Urinary bladder (tissue), 4 donors: ENCODE results near the gene CYP2B6. TPM values are rescaled to one million over a fixed set of nuclear protein-coding genes. Genes with fewer than 3 reads are reported as not detected.
"Not testable (repeated sequence)": the region's sequence is repeated elsewhere in the genome, so short reads cannot be mapped to it uniquely, and the experiment has no call there.

Source experiments
- DNase-seq: peaks from one replicate; pipeline ENCODE4 v3.0.0-alpha.2; 2015; ENCODE audit errors: extremely low spot score
- H3K27ac ChIP-seq: one replicate; pipeline ENCODE4 v1.5.1; 2013; ENCODE audit warnings: low read depth, mild to moderate bottlenecking, moderate library complexity
- H3K36me3 ChIP-seq: one replicate; pipeline ENCODE4 v1.6.1; 2013; ENCODE audit warnings: mild to moderate bottlenecking, moderate library complexity; ENCODE audit not compliant: insufficient read depth
- H3K4me1 ChIP-seq: one replicate; pipeline ENCODE4 v1.6.1; 2013; ENCODE audit warnings: mild to moderate bottlenecking, moderate library complexity; ENCODE audit not compliant: insufficient read depth
- H3K4me3 ChIP-seq: one replicate; pipeline ENCODE4 v1.5.1; 2013; ENCODE audit warnings: low read depth, low read length
- WGBS: extraction: QIAGEN DNeasy Blood & Tissue Kit; methylation state at CpG from one replicate; pipeline ENCODE4 v1.1.7; 2013; 5-methylcytosine and 5-hydroxymethylcytosine counted together
- polyA plus RNA-seq: library from polyadenylated mRNA; stranded (reverse); fragments of 200-250 nt; gene quantifications from one replicate; pipeline ENCODE4 v1.2.3, GENCODE V29; 2013
- total RNA-seq: library from RNA; depleted of rRNA; stranded (reverse); fragments of >200 nt; gene quantifications from one replicate; pipeline ENCODE4 v1.2.3, GENCODE V29; 2014
- donor health status: healthy with polysubstance abuse.
- donor health status: healthy.

The CYP2B6 gene
- total and polyA plus RNA-seq, 2 donors = 0.38 TPM; not detected in 1

DNA sequence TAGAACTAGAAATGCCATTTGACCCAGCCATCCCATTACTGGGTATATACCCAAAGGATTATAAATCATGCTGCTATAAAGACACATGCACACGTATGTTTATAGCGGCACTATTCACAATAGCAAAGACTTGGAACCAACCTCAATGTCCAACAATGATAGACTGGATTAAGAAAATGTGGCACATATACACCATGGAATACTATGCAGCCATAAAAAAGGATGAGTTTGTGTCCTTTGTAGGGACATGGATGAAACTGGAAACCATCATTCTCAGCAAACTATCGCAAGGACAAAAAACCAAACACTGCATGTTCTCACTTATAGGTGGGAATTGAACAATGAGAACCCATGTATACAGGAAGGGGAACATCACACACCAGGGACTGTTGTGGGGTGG is 23.0 kb upstream of the CYP2B6 start:
- DNase-seq = not testable (repeated sequence)
- WGBS = 95% methylated on average over 3 of the region's 3 CpGs

GRCh38 chr19:40969721-40970120 is 21.4 kb upstream of the CYP2B6 start:
- WGBS = 84% methylated on average over 4 of the region's 4 CpGs
- H3K27ac ChIP-seq, DNase-seq, H3K4me1 ChIP-seq, H3K36me3 ChIP-seq, H3K4me3 ChIP-seq: not testable (repeated sequence)

More for the DNA sequence above, 23.0 kb upstream of the CYP2B6 start:
- not testable (repeated sequence) for H3K4me1 ChIP-seq, H3K27ac ChIP-seq, H3K36me3 ChIP-seq, H3K4me3 ChIP-seq

- not testable (repeated sequence) for DNase-seq, H3K36me3 ChIP-seq
- WGBS = 79% methylated on average over 6 of the region's 6 CpGs
Measured at GRCh38 chr19:40970396-40971345, 20.4 kb upstream of the CYP2B6 start.

DNA sequence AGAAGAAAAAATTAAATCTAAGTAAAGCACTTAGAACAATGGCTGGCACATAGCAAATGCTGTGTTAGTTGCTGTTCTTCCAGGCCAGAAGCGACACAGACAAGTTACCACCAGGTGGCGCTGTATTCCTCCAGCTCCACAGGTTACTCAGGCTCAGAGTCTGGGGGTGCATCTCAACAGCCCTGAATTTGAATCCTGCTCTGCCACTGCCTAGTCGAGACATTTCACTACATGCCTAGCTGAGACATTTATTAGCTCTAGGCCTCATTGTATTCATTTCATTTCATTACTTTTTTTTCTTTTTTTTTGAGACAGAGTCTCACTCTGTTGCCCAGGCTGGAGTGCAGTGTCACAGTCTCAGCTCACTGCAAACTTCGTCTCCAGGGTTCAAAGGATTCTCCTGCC is 16.4 kb upstream of the CYP2B6 start:
- H3K4me3 ChIP-seq = no peak overlapping the region
- 30% methylated on average over 4 of the region's 4 CpGs for WGBS
- no peaks in the 10 kb centered on the region for H3K4me1 ChIP-seq
- H3K36me3 ChIP-seq = no peaks in the 10 kb centered on the region
- H3K27ac ChIP-seq = no peak overlapping the region
- no peak for DNase-seq

More at GRCh38 chr19:40970396-40971345, 20.4 kb upstream of the CYP2B6 start:
- H3K4me1 ChIP-seq, H3K27ac ChIP-seq, H3K4me3 ChIP-seq: not testable (repeated sequence)

DNA sequence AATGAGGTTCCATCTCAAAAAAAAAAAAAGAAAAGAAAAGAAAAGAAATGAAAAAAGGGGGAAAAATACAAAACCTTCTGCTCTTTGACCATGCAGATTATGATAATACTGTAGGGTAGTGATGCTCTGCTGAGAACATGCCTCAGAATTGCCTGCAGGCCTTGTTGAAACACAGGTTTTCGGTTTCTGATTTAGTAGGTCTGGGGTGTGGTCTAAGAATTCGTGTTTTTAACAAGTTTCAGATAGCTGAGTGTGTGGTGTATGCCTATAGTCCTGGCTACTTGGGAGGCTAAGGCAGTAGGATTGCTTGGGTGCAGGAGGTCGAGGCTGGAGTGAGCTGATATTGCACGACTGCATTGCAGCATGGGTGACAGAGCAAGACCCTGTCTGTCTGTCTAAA is 14.9 kb upstream of the CYP2B6 start:
- no peaks in the 10 kb centered on the region for H3K36me3 ChIP-seq
- no peak for DNase-seq
- H3K4me3 ChIP-seq = no peak overlapping the region
- 69% methylated on average over 4 of the region's 4 CpGs for WGBS
- no peak overlapping the region for H3K27ac ChIP-seq
- H3K4me1 ChIP-seq = no peaks in the 10 kb centered on the region

GRCh38 chr19:40976724-40977123 is 14.4 kb upstream of the CYP2B6 start:
- Histone ChIP-seq H3K4me3 (no peak overlapping the region), H3K4me1 (no peaks in the 10 kb centered on the region), H3K27ac (no peak overlapping the region), H3K36me3 (no peaks in the 10 kb centered on the region)
- DNase-seq = no peak
- 88% methylated on average over 4 of the region's 4 CpGs for WGBS

DNA sequence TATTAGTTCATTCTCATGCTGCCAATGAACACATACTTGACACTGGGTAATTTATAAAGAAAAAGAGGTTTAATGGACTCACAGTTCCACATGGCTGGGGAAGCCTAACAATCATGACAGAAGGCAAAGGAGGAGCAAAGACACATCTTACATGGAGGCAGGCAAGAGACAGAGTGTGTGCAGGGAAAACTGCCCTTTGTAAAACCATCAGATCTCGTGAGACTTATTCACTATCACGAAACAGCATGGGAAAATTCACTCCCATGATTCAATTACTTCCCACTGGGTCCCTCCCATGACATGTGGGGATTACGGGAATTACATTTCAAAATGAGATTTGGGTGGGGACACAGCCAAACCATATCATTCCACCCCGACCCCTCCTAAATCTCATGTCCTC is 11.3 kb upstream of the CYP2B6 start:
- not testable (repeated sequence) for H3K36me3 ChIP-seq, H3K4me3 ChIP-seq, DNase-seq, H3K4me1 ChIP-seq, H3K27ac ChIP-seq
- 65% methylated on average over 4 of the region's 4 CpGs for WGBS

DNA sequence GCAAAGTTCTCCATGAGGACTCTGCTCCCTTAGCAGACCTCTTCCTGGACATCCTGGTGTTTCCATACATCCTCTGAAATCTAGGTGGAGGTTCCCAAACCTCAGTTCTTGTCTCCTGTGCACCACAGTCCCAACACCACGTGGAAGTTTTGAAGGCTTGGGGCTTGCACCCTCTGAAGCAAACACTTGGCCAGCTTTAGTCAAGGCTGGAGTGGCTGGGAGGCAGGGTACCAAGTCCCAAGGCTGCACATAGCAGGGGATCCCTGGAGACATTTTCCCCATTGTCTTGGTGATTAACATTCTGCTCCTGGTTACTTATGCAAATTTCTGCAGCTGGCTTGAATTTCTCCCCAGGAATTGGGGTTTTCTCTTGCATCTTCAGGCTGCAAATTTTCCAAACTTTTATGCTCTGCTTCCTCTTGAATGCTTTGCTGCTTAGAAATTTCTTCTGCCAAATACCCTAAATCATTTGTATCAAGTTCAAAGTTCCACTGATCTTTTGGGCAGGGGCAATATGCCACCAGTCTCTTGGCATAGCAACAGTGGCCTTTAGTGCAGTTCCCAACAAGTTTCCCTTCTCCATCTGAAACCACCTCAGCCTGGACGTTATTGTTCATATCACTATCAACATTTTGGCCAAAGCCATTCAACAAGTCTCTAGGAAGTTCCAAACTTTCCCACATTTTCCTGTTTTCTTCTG is 10.2 kb upstream of the CYP2B6 start:
- DNase-seq, H3K4me3 ChIP-seq, H3K27ac ChIP-seq, H3K4me1 ChIP-seq, H3K36me3 ChIP-seq: not testable (repeated sequence)
- 21% methylated on average over 2 of the region's 2 CpGs for WGBS

DNA sequence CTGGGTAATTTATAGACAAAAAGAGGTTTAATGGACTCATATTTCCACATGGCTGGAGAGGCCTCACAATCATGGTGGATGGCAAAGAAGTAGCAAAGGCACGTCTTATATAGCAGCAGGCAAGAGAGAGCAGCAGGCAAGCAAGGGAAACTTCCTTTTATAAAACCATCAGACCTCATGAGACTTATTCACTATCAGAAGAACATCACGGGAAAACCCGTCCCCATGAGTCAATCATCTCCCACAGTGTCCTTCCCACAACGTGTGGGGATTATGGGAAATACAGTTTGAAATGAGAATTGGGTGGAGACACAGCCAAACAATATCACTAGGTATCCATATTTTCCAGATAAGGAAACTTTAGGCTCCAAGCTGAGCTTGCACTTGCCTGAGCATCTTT is 9.5 kb upstream of the CYP2B6 start:
- Histone ChIP-seq H3K36me3 (no peaks in the 10 kb centered on the region), H3K27ac (no peak overlapping the region), H3K4me1 (no peaks in the 10 kb centered on the region), H3K4me3 (no peak overlapping the region)
- no peak for DNase-seq
- WGBS = 48% methylated on average over 4 of the region's 4 CpGs

- 14% methylated on average over 3 of the region's 3 CpGs for WGBS
Measured at GRCh38 chr19:40982594-40983101, 8.4 kb upstream of the CYP2B6 start.

DNA sequence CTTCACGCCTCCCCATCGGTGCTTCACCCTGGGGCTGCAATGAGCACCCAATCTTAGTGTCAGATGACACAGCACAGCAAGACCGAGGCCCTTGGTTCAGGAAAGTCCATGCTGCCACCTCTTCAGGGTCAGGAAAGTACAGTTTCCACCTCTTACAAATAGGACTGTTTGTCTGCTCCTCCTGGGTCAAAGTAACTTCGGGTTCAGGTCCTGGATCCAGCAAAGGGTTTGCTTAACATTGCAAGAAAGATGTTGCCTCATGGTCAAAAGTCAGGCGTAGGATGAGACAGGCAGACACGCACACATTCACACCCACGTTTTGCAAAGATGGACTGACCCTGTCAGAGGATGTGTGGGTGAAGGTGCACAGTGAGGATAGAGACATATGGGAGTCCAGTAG is 1.6 kb upstream of the CYP2B6 start:
- Histone ChIP-seq H3K36me3 (no peaks in the 10 kb centered on the region), H3K27ac (no peak overlapping the region), H3K4me1 (no peaks in the 10 kb centered on the region), H3K4me3 (no peak overlapping the region)
- no peak for DNase-seq
- WGBS = 83% methylated on average over 7 of the region's 7 CpGs

More at GRCh38 chr19:40982594-40983101, 8.4 kb upstream of the CYP2B6 start:
- no peak for DNase-seq
- no peak overlapping the region for H3K27ac ChIP-seq
- no peaks in the 10 kb centered on the region for H3K4me1 ChIP-seq
- no peak overlapping the region for H3K4me3 ChIP-seq
- no peaks in the 10 kb centered on the region for H3K36me3 ChIP-seq

GRCh38 chr19:40995355-40995754 is 4.3 kb downstream of the CYP2B6 start:
- H3K4me3 ChIP-seq = no peak overlapping the region
- WGBS = 87% methylated on average over 2 of the region's 2 CpGs
- H3K27ac ChIP-seq = no peak overlapping the region
- H3K4me1 ChIP-seq = no peaks in the 10 kb centered on the region
- no peaks in the 10 kb centered on the region for H3K36me3 ChIP-seq
- no peak for DNase-seq

- not testable (repeated sequence) for H3K4me3 ChIP-seq, H3K4me1 ChIP-seq, DNase-seq, H3K36me3 ChIP-seq, H3K27ac ChIP-seq
- whole genome bisulfite sequencing = 93% methylated on average over 1 of the region's 2 CpGs
Measured at GRCh38 chr19:40999018-40999417, 7.9 kb downstream of the CYP2B6 start.

DNA sequence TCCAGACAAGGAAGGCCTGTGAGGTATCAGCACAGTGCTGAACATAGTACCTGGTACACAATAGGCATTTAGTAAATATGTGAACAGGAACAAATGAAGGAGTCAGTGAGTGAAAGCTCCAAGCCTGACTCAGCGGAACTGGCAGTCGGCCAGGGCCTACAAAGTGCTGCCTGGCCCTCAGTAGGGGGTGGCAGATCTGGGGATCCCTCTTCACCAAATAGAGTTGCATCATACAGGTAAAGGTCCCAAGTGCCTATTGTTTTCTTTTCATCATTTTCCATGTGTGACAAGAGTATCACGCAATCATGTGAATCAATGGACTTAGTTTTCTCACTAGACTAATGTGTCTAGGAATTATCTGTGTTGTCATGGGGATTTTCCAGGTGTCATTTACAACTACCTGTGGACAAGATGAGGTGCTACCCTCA is 9.2 kb downstream of the CYP2B6 start:
- Histone ChIP-seq H3K4me3 (no peak overlapping the region), H3K36me3 (no peaks in the 10 kb centered on the region), H3K4me1 (no peaks in the 10 kb centered on the region), H3K27ac (no peak overlapping the region)
- WGBS = 85% methylated on average over 3 of the region's 3 CpGs
- DNase-seq = no peak
